ENCODE measurements around the gene P3H2.

Gene P3H2

GRCh38 chr3:190055773-190056172 lies 64.9 kb downstream of the P3H2 start:
- no peak for DNase-seq (ENCODE audit: low read depth, low spot score)

GRCh38 chr3:190053919-190054672 lies 66.6 kb downstream of the P3H2 start:
- no peak for DNase-seq (ENCODE audit: low read depth, low spot score)

GRCh38 chr3:190051641-190052040 lies 69.1 kb downstream of the P3H2 start:
- no peak for DNase-seq (ENCODE audit: low read depth, low spot score)

GRCh38 chr3:190048932-190049441 lies 71.7 kb downstream of the P3H2 start:
- DNase-seq (ENCODE audit: low read depth, low spot score): no peak

- no peak for DNase-seq (ENCODE audit: low read depth, low spot score)
These were observed 75.7 kb downstream of the P3H2 start for GRCh38 chr3:190044974-190045373.

GRCh38 chr3:190044142-190044541 lies 76.6 kb downstream of the P3H2 start:
- no peak for DNase-seq (ENCODE audit: low read depth, low spot score)

GRCh38 chr3:190043741-190044140 lies 77.0 kb downstream of the P3H2 start:
- DNase-seq (ENCODE audit: low read depth, low spot score): no peak

- no peak for DNase-seq (ENCODE audit: low read depth, low spot score)
These were observed 78.1 kb downstream of the P3H2 start for GRCh38 chr3:190042558-190042957.

- DNase-seq (ENCODE audit: low read depth, low spot score): peak; percentile 88
These were observed 79.2 kb downstream of the P3H2 start for GRCh38 chr3:190041333-190042041.

- DNase-seq (ENCODE audit: low read depth, low spot score): no peak
These were observed 80.6 kb downstream of the P3H2 start for GRCh38 chr3:190040145-190040544.

- no peak for DNase-seq (ENCODE audit: low read depth, low spot score)
These were observed 82.4 kb downstream of the P3H2 start for GRCh38 chr3:190038050-190038933.

- DNase-seq (ENCODE audit: low read depth, low spot score): no peak
These were observed 84.1 kb downstream of the P3H2 start for GRCh38 chr3:190036631-190037030.

- no peak for DNase-seq (ENCODE audit: low read depth, low spot score)
These were observed 86.3 kb downstream of the P3H2 start for GRCh38 chr3:190034446-190034845.

- peak; percentile 64 for DNase-seq (ENCODE audit: low read depth, low spot score)
These were observed 87.8 kb downstream of the P3H2 start for GRCh38 chr3:190032923-190033322.

- DNase-seq (ENCODE audit: low read depth, low spot score): no peak
These were observed 88.6 kb downstream of the P3H2 start for GRCh38 chr3:190031887-190032752.

- DNase-seq (ENCODE audit: low read depth, low spot score): no peak
These were observed 93.6 kb downstream of the P3H2 start for GRCh38 chr3:190027116-190027515.

- DNase-seq (ENCODE audit: low read depth, low spot score): no peak
These were observed 94.5 kb downstream of the P3H2 start for GRCh38 chr3:190026154-190026553.

- DNase-seq (ENCODE audit: low read depth, low spot score): no peak
These were observed 95.8 kb downstream of the P3H2 start for GRCh38 chr3:190024912-190025311.

GRCh38 chr3:190019844-190020243 lies 100.9 kb downstream of the P3H2 start:
- DNase-seq (ENCODE audit: low read depth, low spot score): no peak

GRCh38 chr3:190019006-190019405 lies 101.7 kb downstream of the P3H2 start:
- DNase-seq (ENCODE audit: low read depth, low spot score): no peak

GRCh38 chr3:190018460-190018859 lies 102.2 kb downstream of the P3H2 start:
- no peak for DNase-seq (ENCODE audit: low read depth, low spot score)

Measured in iPS DF 19.7 (cell line).